ENCODE measurements around the gene HS3ST4. TPM values are rescaled to one million over a fixed set of nuclear protein-coding genes. Genes with fewer than 3 reads are reported as not detected.

Gene HS3ST4
- total RNA-seq, 1 experiment from 2014 or later, result not detected

DNA sequence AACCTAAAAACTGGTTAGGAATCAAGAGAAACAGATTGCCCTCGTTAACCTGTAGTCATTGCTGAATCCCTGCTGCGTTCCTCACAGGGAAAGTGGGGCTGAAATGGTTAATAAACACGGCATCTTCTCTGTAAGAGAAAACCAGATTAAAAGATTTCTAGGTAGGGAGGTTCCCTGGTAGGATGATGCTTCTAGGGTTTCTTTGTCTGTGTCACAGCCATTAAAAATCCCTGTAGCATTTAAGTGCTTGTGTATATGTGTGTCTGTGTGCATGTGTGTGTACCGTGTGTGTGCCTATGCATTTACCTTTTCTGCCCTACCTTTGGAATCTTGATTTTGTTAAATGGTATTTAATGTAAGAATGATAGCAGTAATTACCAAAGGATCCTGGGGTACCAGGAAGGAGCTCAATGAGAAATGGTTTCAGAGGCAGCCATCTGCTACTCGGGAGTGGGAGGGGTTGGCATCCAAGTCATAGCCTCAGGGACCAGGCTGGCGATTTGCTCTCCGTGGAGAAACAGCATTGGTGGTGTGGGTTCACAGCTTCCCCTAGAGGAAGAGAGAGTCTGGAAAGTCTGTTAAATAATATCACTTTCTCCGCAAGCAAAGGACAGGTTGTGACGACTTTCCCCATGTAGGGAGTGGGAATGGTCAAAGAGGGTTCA lies 177.1 kb downstream of the HS3ST4 start:
- in situ Hi-C loops (cut with HindIII; ENCODE audit: low sequenced_read_pairs), result no loop called here
- peak; percentile 79 for DNase-seq (ENCODE audit: low spot score)

DNA sequence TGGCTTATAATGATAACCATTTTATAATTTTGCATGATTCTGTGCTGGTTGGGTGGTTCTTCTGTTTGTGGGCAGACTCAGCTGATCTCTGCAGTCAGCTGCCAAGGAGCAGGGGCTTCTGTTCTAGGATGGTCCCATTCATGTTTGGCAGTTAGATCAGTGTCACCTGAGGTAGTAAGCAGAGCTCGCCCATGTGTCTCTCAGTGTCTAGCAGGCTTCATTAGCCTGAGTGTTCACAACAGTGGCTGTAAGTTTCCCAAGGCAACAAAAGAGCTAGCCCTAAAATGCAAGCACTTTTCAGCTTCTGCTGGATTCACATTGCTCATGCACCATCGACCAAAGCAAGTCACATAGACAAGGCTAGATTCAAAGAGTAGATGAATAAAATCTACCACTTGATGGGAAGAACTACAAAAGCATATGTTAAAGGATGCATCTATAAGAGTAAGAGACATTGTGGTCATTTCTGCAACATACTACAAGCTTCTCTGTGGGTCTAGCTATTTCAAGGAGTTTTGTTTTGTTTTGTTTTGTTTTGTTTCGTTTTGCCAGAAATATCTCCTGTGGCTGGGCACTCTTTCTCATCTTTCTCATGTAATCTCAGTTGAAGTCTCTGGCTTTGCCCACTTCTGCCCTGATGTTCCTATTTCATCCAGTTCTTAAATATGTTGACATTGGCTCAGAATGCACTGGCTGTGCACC lies 180.8 kb downstream of the HS3ST4 start:
- in situ Hi-C loops (cut with HindIII; ENCODE audit: low sequenced_read_pairs), result no loop called here
- no peak for DNase-seq (ENCODE audit: low spot score)

DNA sequence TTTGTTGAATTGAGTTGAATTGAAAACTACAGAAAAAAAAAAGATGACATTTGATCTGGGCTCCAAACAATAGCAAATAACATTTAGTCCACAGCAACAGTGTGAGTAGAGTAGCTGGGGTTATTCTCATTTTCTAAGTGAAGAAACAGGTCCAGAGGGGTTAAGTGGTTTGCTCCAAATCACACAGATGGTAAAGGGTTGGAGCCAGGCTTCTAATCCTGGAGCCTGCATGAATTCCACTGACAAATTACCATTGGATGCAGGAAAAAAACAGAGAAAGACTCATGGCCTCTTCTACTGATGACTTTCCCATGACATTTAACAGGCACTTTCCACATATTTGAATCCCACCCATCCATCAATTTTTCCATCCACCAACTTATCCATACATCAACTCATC lies 182.4 kb downstream of the HS3ST4 start:
- peak; percentile 75 for DNase-seq (ENCODE audit: low spot score)
- in situ Hi-C loops (cut with HindIII; ENCODE audit: low sequenced_read_pairs), result no loop called here

DNA sequence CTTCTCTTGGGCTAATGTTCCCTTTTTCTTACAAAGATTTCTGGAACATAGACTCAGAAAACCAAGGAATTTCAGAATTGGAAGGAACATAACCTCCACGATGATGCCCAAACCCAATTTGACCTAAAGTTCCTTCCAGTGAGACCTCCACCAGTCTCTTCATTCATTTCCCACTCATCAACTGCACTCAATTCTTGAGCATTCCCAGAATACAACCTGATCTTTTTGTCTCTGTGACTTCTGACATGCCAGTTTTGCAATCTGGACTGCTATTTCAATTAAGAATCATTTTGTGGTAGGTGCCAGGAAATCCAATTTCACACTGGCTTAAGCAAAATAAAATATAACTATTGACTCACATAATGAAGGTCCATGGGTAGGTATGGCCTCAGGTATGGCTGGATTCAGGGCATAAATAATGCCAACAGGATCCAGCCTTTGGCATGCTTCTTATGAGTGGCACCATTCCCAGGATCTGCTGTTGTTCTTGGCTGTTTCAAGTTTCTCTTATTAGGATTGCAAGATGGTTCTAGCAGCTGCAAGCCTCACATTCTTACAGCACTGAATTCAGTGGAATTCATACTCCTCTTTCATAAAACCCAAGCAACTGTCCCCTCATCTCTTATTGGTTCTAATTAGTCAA lies 184.3 kb downstream of the HS3ST4 start:
- in situ Hi-C loops (cut with HindIII; ENCODE audit: low sequenced_read_pairs), result no loop called here
- DNase-seq (ENCODE audit: low spot score), result peak; percentile 79

DNA sequence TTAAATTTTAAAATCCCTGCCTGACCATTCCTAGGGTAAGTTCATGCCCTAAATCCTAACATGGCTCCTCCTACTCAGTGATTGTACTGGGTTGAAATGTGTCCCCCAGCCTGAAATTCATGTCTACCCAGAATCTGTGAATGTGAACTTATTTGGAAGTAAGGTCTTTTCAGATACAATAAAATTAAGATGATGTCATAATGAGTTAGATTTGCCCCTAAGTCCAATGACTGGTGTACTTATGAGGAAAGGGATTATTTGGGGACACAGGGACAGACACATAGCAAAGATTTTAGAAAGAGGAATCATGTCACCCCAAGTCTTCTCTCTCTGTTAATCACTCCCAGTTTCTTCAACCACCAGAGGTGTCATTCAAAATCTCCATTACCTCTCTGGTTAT lies 185.3 kb downstream of the HS3ST4 start:
- in situ Hi-C loops (cut with HindIII; ENCODE audit: low sequenced_read_pairs), result no loop called here
- DNase-seq (ENCODE audit: low spot score), result no peak

DNA sequence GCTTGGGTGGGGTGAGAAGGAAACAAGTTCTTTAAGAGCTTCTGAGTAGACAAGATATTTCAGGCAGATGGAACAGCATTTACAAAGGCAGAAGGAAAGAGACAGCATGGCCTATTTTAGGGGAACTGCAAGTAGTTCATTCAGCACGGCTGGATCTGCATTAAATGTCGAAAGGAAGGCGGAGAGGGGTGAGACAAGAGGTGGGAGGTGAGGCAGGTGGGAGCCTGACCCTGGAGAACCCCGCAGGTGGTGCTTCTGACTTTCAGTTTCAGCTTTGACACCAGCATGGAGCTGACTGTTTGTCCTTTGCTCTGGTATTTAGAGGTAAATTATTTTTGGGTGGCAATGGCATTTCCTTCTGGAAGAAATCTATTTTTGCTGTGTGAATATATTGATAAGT lies 194.8 kb downstream of the HS3ST4 start:
- no peak for DNase-seq (ENCODE audit: low spot score)
- in situ Hi-C loops (cut with HindIII; ENCODE audit: low sequenced_read_pairs), result no loop called here

DNA sequence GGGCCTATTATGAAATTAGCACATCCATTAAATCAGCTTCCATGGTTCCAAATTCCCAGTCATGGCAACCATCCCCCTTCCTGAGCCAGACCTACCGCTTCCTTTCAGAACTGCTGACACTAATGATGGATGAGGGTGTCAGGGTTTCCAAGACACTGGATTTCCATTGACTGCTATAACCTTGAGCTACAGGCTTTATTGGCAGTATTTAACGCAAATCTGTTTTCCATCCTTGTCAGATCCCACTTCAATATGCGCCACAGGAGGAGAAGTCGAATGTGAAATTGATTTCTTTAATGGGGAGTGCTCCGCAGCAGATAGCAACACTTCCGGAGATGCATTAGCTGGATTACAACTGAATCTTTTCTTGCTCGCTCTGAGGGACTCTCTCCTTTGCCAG lies 197.1 kb downstream of the HS3ST4 start:
- DNase-seq (ENCODE audit: low spot score), result no peak
- in situ Hi-C loops (cut with HindIII; ENCODE audit: low sequenced_read_pairs), result no loop called here

DNA sequence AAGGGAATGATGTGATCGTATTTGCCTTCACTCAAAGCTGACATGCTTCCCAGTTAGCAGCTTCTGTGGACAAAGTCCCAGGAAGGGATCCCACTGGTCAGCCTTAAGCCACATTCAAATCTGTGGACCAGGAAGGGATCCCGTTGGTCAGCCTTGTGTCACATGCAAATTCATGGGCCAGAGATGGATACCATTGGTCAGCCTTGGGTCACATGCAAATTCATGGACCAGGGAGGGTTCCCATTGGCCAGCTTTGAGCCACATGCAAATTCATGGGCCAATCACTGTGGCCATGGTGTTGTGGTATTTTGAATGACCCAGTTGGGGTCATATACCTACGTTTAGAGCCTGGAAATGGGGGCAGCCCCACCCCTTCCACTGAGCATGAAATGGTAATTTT lies 201.6 kb downstream of the HS3ST4 start:
- in situ Hi-C loops (cut with HindIII; ENCODE audit: low sequenced_read_pairs), result no loop called here

DNA sequence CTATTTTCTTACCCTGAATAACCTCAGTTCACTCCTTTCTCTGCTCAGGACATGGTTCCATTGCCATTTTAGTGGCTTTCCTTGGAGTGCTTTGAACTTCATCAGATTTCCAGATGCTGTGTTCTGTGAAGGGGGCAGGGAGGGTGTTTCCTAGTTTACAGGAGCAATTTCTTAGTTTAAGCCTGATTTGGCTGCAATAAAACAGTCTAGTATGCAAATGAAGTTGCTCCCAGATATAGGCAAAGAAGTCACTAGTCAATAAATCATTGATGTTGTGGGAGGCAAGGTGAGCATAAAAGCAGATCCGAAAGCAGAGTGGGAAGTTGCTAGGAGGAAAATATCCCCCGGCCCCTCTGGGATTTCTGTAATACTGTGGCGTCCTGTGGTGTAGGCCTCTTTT lies 202.3 kb downstream of the HS3ST4 start:
- in situ Hi-C loops (cut with HindIII; ENCODE audit: low sequenced_read_pairs), result no loop called here

More for the DNA sequence above, 201.6 kb downstream of the HS3ST4 start:
- DNase-seq (ENCODE audit: low spot score), result no peak

DNA sequence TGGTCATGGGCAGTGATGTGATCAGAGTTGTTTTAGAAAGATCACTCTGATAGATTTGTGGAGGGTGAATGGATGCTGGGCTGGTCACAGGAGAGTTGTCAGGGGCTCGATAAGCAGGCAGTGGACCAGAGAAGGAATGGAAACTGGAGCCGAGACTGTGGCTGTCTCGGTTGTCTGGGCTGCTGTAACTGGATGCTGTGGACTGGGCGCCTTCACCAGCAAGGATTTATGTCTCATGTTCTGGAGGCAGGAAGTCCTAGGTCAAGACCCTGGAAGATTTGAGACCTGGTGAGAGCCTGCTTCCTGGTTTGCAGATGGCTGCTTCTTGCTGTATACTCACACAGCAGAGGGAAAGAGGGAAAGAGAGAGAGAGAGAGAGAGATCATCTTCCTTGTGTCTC lies 203.6 kb downstream of the HS3ST4 start:
- in situ Hi-C loops (cut with HindIII; ENCODE audit: low sequenced_read_pairs), result no loop called here

More for the DNA sequence above, 202.3 kb downstream of the HS3ST4 start:
- no peak for DNase-seq (ENCODE audit: low spot score)

DNA sequence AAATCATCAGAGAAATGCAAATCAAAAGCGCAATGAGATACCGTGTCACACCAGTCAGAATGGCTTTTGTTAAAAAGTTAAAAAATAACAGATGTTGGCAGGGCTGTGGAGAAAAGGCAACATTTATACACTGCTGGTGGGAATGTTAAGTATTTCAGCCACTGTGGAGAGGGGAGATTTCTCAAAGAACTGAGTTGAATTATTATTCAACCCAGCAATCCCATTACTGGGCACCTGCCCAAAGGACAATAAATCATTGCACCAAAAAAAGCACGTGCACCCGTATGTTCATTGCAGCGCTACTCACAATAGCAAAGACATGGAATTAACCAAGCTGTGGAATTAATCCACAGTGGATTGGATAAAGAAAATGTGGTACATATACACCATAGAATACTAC lies 204.7 kb downstream of the HS3ST4 start:
- DNase-seq (ENCODE audit: low spot score), result no peak
- in situ Hi-C loops (cut with HindIII; ENCODE audit: low sequenced_read_pairs), result no loop called here

More for the DNA sequence above, 203.6 kb downstream of the HS3ST4 start:
- DNase-seq (ENCODE audit: low spot score), result no peak

DNA sequence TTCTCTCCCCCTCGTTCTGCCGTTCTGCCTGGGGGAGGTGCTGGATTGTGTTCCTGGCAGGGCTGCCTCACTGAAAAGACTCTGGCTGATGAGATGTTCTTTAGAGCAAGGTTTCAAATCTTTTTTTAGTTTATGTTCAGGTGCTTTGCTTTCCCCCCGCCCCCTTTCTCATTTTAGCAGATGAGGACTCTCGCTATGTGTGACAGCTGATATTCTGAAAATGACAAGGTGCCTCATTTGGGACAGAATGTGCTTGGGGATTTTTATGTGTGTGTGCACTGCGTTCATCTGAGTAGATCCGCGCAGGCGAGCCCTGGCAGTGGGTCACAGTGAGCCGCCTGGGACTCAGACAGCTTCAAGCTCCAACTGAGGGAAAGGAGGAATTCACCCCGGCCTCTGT lies 205.9 kb downstream of the HS3ST4 start:
- in situ Hi-C loops (cut with HindIII; ENCODE audit: low sequenced_read_pairs), result no loop called here
- DNase-seq (ENCODE audit: low spot score), result no peak

DNA sequence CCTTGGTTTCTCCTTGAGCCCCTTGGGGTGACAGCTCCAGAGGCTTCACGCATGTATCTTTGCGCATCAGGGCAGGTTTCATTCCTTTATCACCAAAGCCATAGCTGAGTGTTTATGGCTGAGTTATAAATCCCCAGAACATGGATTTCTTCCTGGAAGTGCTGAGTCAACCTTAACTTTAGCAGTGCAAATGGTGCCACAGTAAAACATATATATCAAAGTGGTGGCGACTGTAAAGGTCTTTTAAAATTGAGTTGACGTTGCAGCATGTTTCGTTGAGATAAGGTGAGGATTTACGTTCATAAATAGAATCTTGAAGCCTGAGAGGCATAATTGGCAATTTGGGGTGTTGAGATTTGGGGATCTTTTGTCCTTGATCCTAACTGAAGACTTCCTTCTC lies 214.1 kb downstream of the HS3ST4 start:
- in situ Hi-C loops (cut with HindIII; ENCODE audit: low sequenced_read_pairs), result no loop called here
- DNase-seq (ENCODE audit: low spot score), result no peak

DNA sequence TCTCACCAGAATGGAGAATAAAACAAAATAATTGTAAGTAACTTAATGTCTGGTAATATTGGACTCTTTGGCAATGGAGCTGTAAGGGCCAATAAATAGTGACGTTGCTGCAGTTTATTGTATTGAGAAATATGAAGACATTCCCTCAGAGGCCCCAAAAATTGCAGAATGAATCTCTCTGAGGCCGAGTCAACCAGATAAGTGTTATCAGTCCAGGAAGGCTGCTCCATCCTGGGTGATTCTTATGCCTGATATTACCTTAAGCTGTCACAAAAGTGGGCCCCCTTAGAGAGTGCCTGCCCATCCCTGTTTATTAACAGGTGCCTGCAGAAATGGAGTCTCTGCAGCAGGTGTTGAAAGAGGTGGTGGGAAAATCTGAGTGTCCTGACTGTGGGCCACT lies 219.2 kb downstream of the HS3ST4 start:
- DNase-seq (ENCODE audit: low spot score), result no peak
- in situ Hi-C loops (cut with HindIII; ENCODE audit: low sequenced_read_pairs), result no loop called here

DNA sequence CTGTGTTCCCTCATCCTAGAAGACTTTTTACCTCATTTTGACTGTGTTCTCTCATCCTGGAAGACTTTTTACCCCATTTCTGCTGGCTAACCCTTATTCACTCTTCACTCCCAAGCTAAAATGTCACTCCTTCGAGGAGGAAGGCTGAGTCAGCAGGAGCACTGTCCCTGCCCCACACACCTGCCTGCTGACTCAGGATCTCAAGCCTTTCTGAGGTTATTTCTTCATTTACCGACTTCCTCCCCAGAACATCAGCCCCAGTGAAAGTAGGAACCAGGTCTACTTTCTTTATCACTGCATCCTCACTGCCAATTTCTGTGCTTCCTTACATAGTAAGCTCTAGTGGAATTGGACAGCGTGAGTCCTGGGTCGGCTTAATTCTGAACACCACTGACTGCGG lies 220.6 kb downstream of the HS3ST4 start:
- in situ Hi-C loops (cut with HindIII; ENCODE audit: low sequenced_read_pairs), result no loop called here
- no peak for DNase-seq (ENCODE audit: low spot score)

DNA sequence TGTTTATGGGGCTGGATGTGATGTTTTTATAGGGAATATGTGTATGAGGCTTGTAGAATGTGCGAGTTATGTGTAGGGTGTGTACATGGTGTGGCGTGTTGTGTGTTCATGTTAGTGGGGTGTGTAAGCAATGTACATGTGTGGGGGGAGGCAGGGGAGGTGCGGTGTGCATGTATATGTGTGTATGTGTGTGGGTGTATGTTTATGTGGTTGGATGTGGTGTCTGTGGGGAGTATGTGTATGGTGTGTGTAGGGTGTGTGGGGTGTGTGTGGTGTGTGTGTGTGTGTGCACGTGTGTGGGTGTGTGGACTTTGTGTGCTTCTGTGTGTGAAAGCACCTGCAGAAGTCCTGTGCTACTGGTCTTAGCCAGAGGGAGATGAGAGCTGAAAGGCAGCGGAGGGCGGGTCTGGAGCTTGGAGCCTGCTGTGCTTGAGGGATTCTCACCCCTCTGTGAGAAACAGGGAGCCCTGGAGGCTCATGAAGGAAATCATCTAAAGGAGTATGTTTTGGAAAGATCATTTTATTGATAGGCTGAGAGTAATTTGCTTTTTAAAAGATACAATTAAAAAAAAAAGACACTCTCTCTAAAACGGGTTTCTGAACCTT lies 222.7 kb downstream of the HS3ST4 start:
- in situ Hi-C loops (cut with HindIII; ENCODE audit: low sequenced_read_pairs), result no loop called here
- DNase-seq (ENCODE audit: low spot score), result no peak

DNA sequence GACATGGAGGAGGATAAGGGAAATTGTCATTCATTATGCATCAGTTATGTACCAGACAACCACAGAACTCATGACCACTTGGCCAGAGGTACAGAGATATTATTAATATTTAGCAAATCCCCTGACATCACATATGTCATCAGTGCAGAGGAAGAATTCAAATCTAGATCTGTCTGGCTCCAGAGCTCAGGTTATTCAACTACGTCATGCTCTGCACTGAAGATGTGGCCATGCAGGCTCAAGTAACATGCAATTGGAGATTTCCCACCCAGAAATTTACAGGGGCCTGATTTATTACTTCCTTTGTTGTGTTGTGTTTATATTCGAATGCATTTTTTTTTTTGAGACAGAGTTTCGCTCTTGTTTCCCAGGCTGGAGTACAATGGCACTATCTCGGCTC lies 224.3 kb downstream of the HS3ST4 start:
- DNase-seq (ENCODE audit: low spot score), result no peak
- in situ Hi-C loops (cut with HindIII; ENCODE audit: low sequenced_read_pairs), result no loop called here

DNA sequence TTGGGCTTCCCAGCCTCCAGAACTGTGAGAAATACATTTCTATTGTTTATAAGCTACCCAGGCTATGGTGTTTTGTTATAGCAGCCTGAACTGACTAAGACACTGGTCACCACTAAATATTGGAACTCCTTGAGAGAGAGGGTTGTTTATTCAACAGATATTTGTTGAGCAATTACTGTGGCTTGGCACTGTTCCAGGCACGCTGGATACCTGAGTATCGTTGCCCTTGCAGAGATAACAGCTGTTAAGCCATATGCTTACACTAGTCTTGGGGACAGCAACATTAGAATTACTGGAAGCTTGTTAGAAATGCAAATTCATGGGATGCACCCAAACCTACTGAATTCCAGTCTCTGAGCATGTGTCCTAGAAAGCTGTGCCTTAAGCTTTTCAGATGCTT lies 230.7 kb downstream of the HS3ST4 start:
- in situ Hi-C loops (cut with HindIII; ENCODE audit: low sequenced_read_pairs), result no loop called here
- no peak for DNase-seq (ENCODE audit: low spot score)

DNA sequence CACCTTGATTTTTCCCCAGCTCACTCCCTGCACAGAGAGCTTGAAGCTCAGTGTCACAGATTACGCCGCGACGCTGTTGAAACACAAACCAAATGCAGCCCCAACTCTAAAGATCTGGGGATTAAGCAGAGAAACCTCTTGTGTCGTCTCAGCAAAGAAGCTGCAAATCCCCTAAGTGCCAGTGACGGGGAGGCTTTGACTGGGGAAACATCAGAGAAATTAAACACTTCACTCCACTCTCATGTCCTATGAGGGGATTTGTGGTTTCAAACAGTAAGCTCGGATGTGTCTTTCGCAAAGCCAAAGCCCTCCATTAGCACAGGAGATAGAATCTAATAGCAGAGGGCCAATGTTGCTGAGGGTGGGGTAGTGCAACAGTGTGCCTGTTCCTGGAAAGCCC lies 233.7 kb downstream of the HS3ST4 start:
- in situ Hi-C loops (cut with HindIII; ENCODE audit: low sequenced_read_pairs), result no loop called here

DNA sequence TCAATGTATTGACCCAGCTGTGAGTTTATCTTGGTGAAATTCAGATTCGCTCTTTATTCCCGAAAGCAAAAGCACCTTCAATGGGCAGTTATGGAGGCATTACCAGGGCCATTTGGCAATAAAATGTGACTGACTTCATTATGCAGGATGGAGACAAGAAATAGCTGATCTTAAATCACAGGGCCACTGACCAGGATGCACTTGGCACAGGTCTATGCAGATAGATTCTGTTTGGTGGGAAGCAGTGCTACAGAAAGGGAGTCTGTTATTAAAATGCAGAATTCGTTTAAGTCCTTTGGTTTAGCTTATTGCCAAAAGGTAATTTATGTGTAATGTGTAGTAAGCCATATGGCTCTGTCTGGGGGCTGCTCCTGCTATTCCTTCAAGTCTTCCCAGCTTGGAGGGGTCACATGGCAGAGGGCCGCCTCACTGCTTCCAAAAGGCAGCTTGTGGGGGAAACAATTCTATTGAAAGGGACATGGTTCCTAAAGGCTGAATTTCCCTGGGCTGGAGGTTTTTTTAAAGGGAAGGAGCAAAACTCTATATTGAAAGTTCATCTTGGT lies 239.8 kb downstream of the HS3ST4 start:
- no peak for DNase-seq (ENCODE audit: low spot score)
- in situ Hi-C loops (cut with HindIII; ENCODE audit: low sequenced_read_pairs), result no loop called here

More for the DNA sequence above, 233.7 kb downstream of the HS3ST4 start:
- no peak for DNase-seq (ENCODE audit: low spot score)
